NCI-H82 (cell line): ENCODE data around the gene MYOZ2.

Experiments
- DNase-seq: peaks from one replicate; lab custom pipeline; 2025; lab: John Stamatoyannopoulos, UW

Gene MYOZ2

DNA sequence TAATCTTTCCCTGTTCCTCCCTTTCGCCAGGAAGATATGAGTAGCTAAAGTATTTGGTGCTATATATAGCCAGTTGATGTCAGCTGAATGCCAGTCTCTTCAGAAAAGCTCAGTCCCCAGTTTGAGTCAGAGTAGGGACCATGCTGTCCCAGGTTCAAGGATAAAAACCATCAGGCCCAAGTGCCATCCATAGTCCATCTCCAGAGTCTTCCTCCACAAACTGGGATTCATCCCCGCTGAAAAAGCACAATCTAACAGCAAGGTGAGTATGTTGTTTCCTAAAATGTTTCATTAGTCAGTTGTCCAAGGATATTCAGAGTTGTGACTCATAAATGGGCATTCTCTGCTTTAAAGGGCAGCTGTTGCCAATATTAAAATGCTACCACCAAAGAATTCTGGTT lies at the start of gene MYOZ2:
TSS of gene MYOZ2 (plus strand) at position 112 of the 401 bp plus-strand sequence. CDS start 694 bp downstream, outside the sequence.
- DNase-seq = no peak

DNA sequence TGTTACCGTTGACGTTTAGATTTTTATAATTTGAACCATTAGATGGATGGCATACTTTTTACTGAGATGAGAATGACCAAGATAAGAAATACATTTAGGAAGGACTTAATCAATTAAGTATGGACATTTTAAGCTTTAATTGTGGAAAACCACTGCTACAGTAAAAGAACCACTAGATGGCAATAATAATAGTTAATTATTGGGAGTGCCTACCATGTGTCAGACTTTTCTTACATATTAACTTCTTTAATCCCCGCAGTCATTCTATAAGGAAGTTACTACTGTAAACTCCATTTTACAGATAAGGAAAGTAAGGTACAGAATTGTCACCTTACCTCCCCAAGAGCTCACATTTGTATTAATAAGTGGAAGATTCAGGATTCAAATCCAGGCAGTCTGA lies 48.5 kb upstream of the MYOZ2 start:
- DNase-seq = no peak

DNA sequence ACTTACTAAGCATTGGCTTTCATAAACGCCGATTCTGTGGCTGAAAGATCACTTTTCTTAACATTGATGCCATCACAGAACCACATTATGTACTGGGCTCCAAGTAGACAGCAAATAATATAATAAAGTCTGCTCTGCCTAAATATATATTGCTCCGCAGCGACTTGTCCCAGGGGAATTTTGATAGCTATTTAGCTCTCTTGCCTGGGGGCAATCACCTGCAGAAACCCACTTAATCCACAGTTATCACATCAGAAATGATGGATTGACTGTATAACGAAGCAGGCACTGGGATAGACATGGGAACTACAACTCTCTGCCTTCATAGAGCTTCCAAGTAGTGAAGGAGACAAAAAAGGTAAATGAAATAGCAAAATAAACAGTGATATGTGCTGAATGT lies 48.0 kb upstream of the MYOZ2 start:
- DNase-seq = no peak

DNA sequence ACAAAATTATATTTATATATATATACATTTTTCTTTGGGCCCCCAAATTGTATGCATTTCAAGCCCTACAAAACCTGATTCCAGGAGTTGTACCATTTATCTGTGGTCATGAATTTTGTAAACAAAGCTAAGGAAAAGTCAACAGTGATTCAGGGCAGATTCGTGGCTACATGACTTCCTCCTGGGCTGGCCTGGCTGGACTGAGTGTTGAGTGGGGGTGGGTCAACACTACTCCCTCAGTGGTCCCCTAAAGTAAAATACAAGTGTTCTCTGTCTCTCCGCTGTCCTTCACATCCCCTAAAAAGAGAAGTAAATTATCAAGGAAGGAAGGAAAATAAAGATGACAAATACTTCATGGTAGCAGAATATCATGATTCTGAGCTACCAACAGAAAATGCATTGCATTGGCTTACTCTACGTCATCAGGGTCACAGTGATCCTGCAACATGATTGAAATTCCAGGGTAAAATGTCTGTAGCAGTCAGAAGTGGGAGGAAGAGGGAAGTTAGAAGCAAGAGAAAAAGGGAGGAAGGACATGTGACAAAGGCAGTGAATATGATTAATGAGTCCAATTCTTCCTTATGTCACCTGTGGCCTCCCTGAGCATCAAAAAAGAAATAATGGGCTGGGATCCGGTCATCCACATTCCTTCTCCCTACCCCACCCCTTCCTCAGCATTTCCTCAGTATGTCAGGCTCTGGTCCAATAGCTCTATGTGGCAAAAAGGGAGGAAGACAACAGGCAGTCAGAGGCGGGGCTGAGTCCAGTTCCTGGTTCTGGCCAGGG lies 42.4 kb upstream of the MYOZ2 start:
- no peak for DNase-seq

DNA sequence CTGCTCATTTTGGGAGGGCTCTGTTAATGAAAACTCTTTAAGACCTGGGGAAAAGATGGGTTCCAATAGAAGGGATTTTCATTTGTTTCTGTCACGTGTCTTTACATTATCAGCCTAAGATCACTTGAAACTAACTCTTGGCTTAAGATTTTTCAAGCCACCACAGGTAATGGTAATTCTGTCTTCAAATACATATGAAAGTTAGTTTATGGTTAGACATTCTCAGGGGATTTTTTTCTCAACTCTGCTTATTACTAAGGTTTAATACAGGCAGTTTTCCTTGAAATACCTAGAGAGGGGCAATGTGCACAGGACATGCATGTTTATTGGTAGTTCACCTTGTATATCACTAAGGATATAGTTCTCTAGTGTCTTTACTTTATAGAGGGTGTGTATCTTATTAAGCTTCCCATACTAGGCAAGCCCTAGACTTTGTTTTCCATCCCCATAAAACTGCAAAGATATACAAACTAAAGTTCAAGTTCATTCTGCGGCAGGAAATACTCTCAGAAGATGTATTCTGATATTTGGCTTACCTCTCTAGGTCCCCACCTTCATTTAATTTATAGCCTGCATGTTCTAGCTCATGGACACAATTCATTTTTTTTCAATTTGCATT lies 38.2 kb upstream of the MYOZ2 start:
- DNase-seq = no peak

DNA sequence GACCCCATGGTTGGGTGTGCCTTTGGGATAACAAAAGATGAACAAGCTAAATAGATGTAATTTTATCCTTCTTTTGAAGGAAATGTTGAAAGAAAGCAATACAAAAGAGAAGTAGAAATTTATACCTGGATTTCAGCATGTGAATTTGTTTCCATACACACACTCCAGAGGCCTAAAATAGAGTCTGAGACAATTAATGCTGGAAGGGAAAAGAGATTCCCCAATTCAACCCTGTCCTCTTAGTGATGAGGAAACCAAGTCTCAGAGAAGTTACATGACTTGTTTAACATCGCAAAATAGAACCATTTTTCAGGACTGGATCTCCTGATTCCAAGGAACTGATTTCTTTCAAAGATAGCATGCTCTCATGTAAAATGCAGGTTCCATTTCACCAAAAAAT lies 37.3 kb upstream of the MYOZ2 start:
- DNase-seq = no peak

DNA sequence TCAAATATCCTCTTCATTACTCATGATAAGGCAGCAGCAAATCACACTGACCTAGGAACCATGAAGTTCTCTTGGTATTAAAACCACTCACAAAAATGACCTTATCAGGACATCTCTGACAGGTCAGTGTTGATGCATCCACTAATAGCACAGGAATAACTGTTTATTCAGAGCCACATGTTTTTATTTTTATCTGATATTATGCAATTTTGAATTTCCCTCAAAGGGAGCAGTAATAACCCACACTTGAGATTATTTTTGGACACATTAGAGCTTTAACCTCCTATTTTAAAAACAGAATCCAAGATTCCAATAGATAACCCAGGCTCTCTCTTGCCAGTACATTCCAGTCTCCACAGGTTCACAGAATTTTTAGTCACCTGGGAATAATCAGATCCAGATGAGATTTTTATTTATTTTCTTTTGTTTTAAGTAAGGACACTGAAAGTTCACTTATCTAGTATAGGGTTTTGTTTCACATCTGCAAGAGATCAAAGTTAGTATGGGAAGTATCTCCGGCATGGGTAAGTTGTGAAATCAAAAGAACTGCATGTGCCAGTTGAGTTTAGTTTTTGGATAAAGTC lies 36.3 kb upstream of the MYOZ2 start:
- DNase-seq = no peak

DNA sequence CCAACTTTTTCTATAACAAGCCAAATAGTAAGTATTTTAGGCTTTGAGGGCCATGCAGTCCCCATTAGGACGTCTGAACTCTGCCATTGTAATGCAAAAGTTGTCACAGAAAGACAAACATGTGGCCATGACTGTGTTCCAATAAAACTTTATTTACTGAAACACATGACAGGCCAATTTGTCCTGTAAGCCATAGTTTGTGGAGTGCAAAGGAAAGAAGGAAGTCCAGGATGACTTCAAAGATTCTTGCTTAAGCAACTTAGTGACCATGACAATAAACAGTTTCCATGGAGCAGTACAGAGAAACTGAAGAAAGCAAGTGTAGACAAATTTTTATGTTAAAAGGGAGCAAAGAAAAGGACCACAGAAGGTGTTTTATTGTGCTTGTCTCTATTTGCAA lies 35.0 kb upstream of the MYOZ2 start:
- DNase-seq = no peak

DNA sequence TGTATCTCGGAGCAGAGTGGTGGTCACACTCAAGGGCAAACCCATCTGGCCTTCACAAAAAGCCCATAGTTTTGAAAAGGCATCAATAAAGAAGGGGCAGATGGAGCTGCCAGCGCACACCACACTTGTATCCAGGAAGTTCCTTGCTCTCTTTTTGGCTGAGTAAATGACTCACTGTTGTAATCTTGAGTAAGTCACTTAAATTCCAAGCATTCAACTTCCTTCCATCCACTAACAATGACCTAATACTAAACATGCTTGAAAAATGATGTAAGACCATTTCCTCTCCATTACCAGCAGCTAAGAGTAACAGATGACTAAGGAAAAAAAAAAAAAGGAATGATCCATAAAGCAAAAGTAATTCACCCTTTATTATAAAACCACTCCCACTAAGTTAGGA lies 32.4 kb upstream of the MYOZ2 start:
- DNase-seq = no peak

DNA sequence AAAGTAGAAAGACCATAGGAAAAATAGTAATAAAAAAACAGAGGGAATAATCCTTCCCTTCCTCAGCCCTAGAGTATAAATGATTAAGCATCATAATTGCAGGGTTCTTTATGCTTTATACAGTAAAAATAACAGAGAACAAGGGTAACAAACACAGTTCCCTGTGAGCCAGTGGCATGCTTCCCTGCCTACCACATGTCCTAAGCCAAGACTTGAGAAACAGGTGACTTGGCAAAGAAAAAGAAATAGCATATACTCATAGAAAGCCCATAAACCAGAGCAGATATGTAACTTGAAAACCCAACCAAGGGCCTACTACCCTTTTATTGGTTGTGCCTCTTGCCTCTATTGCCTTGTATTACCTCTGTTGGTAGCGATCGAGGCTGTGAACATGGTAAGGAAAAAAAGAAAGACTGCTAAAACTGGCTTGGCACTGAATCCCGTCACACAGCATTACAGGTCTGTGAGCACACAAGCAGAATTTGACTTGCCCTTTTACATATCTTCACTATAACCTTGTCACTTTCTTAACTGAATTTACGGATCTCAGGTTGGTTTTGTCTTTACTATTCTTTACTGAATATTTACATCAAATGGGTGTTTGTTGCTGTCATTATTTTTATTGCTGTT lies 30.9 kb upstream of the MYOZ2 start:
- no peak for DNase-seq

DNA sequence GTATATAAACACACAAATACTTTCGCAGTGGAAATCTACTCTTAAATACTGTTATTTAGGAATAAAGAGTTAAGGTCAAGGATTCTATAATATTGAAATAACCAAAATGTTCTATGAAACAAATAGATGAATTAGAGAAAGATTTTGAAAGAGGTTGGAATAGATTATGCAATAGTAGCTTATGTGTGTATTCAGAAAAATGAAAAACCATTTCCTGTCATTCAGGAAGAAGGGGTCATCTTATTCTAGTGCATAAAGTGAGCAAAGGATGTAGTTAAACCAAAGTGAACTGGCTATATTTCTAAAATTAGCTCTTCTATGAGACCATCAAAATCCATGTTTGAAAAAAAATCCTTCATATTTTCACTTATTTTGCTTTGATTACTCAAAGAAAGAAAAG lies 30.0 kb upstream of the MYOZ2 start:
- DNase-seq = no peak

DNA sequence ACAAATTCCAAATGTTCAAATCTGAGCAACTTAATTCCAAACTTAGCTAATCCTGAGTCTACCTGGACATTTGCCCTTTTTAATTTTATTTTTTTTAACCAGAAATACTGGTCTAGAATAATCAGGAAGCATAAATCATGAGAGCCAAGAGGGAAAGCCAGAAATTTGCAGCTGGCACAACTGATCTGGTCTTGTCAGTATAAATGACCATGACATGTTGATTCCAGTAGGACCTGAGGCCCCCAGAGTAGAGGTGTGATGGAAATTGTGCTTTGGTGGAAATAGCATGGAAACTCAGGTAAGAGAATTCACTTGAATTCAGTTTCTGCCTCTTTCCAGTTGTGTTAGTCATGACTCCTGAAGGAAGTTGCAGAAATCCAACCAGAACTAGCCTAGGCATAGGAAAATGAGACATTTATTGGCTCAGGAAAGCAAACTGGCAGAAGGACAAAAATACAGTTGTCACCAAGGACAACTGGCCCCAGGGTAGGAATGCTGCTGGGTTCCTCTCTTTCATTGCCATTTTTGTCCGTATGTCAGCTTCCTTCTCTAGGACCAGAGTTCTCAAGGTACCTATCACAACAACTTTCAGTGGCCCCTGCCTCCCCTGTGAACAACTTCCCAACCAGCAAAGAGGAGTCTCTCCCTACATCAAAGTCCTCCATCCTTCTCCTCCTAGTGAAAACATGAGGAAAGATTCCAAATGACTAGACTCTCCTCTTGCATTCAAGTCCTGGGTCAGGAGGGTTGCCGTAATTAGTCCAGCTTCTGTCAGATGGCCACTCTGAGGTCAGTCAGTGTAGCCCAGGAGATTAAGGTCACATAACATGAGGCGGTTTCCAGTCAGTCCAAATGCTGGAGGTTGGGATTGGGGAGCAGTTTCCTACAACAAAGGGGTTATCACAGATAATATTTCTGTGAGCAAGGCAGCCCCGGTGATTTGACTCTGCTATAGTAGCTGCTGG lies 29.3 kb upstream of the MYOZ2 start:
- DNase-seq = no peak

DNA sequence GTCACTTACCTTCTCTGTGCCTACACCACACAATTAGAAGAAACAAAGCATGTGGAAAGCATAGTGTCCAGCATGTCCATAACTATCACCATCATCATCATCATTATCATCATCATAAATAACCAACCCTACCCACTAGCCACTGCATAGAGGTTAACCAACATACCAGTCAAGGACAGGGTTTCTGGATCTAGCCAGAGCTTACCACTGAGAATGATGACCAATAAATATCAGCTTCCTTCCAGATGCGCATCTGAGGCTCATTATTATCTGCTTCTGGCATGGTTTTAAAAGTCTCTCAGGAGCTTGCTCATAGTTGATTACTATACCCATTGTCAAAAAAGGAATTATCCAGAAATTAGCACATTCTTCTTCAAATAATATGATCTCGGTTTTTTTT lies 25.5 kb upstream of the MYOZ2 start:
- DNase-seq = no peak

DNA sequence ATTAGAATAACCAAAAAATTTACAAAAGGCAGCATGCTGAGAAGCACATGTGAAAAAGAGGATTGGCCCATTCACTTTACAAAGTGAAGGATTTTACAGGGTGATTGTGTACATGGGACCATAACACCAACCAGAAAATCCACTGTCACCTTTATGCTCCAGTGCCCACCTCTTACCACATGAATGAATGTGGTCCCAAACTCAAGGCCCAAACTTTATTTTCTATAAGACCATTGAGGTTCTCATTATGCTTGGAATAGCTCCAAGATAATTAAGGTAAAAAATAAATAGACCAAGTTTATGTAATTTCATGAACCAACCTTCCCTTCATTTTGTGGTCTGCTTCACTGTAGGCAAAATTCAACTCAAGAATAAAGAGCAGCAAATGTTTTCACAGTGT lies 24.3 kb upstream of the MYOZ2 start:
- DNase-seq = no peak

DNA sequence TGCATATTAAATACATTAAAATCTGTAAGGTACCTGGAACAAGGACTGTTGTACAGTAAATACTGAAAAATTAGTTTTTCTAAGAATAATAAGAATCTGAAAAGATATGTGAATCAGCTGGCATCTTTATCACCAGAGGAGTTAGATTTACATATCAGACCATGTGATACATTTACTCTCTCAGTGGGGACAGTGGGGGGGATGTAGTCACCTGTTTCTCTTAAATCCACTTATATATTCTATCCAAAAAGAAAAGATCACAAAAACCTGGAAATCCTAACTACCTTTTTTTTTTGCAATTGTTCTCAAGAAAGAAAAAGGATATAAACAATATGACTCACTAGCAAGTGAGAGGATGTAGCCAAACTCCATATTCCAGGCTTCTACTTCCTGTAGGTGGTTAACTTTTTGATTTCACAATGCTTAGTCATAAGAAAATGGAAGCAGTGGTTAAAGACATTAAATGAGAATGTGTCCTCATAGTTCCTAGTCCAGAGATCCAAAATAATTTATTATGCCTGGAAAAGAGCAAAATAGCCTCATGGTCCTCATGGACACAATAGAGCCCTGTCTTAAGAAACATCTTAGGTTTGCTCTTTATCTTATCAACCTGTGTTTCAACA lies 22.5 kb upstream of the MYOZ2 start:
- no peak for DNase-seq

DNA sequence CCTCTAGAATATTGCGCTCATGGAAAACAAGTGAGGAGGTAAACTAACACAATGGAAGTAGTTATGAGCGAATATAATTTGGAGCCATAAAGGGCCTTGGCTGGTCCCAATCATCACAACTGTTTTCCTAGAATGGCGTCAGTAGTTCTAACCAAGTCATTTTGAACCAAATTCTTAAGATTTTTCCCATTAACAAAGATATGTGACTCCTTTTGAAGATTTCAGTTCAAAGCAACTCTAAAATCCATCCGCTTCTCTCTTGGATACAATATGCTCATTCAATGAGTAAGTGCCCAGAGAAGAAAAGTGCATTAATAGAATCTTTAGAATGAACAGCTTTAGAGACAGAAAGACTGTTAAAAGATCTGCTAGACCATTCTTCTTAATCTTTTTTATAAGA lies 19.6 kb upstream of the MYOZ2 start:
- no peak for DNase-seq

DNA sequence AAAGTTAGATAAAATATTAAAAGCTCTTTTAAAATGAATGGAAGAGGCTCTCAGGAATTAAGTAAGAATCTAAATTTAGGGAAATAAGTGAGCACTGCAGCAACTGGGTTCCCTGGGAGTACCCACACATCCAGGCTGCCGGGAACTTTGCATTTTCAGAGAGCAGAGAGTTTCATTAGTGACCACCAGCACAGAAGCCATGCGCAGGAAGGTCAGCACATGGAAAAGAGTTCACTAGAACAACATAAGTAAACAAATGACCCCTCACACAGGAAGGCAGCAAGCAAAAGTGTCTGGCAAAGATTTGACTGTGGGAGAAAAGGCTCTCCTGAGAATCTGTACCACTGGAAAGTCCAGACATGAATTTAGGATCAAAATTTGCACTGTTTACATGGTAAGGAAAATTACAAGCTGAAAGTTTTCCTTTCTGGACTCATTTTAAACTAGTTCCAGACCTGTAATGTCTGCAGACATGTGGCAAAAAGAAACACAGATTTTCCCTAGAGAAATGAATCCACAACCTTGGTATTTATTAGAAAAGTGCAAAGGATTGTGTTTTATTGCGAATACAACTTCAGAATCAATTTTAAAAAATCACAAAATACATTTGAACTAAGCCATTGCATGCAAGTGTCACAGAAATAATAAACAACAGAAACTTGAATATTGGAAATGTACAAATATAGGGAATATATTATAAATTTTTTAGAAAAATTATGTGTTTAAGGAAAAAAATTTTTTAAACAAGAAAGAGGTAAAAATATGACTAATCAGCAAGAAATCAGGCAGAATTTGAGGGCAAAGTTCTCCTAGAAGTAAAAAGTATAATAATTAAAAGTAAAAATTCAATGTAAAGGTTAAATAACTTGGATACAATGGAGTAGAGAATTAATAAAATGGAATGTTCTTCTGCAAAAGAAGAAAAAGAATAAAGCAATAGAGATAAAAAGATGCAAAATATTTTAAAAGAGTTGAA lies 18.4 kb upstream of the MYOZ2 start:
- DNase-seq = no peak

DNA sequence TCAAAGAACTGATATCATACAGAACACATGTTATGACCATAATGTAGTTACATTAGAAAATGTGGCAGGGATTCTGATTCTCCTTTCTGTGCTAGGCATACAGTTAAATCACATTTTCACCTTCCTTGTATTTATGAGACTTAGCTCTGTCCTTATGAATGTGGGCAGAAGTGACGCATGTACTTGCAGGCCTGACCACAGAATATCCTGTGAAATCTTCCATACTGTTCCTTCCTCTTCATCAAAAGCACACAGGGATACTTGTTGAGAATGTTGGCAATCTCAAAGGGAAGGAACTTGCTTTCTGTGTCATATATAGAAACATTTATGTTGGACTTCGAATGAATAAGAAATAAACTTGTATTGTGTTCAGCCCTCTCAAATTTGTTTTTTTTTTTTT lies 17.2 kb upstream of the MYOZ2 start:
- DNase-seq = no peak

DNA sequence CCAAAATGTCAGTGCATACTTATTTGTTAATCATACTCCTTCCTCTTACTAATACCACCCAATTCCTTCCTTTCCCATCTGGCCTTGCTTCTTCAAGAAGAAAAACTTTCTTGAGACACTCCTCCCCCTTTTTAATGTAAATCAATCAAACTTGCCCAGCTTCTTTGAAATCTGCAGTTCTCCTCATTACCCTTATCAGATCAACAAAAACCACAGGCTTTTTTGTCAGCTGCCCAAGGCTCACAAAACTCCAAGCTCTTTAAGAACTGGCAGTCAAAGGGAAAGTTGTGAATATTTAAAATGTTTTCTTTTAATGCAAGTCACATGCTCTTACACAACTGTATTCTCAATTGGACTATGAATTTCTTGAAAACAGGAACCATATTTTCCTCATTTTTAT lies 11.3 kb upstream of the MYOZ2 start:
- DNase-seq = no peak

DNA sequence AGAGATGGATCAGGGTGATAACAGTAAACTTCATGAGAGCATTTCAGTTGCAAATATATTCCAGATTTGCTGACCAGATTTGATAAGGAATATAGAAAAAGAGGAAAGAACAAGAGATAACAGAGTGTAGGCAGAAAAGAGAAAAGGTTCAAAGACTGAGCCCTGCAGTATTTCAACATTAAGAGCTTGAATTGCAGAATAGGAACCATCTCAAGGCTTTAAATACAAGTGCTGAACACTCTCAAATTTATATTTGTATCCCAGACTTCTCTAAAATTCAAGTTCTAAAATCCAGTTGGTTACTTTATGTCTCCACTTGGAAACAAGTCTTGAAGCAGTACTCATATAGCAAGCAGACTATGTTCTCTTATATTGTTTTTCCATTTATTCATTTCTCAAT lies 9.7 kb upstream of the MYOZ2 start:
- no peak for DNase-seq
